Stimulated activated naive CD8-positive, alpha-beta T cell treated with anti-CD3 and anti-CD28 coated beads, Interleukin-15, Interleukin-2, amounts not matched to agents 100 U/mL and 50 U/mL, for 24 hours (primary cell): Measurements from ENCODE around the gene GLOD4.

Experiments used
- ATAC-seq: fragments of 150-1000 bp; cut with Tn5 transposase; one replicate; pipeline ENCODE4 v1.10.0; 2021
- DNase-seq: peaks from one replicate; pipeline ENCODE4 v3.0.0; 2021

Gene GLOD4

DNA sequence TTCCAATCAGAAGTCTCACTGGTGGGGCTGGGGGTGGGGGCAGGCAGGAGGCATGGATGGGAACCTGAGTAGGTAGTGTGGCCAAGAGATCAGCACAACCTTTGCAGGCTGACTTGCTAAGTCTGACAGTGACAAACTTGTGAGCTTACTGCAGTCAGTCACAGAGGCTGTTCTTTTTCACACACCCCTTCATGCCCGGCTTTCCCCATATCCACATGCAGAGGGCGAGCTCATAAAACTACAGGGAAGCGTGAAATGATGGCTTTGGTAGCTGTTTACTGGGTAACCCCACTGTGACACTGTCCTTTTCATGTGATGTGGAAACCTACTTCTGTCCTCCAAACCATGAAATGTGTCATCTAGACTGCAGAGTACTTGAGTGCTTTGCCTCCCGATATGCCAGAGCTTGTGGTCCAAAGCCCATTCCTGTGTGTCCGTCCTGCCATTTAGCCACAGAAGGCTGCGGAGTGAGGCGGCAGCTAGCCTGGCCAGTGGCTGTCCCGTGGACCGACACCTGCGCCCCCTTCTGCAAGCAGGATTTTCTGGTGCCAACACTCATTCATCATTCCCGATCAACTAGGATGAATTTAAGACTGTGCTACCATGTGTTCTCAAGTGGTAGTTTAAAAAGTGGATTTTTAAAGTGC lies 39.8 kb downstream of the GLOD4 start:
- DNase-seq (no peak), ATAC-seq (no peak)

DNA sequence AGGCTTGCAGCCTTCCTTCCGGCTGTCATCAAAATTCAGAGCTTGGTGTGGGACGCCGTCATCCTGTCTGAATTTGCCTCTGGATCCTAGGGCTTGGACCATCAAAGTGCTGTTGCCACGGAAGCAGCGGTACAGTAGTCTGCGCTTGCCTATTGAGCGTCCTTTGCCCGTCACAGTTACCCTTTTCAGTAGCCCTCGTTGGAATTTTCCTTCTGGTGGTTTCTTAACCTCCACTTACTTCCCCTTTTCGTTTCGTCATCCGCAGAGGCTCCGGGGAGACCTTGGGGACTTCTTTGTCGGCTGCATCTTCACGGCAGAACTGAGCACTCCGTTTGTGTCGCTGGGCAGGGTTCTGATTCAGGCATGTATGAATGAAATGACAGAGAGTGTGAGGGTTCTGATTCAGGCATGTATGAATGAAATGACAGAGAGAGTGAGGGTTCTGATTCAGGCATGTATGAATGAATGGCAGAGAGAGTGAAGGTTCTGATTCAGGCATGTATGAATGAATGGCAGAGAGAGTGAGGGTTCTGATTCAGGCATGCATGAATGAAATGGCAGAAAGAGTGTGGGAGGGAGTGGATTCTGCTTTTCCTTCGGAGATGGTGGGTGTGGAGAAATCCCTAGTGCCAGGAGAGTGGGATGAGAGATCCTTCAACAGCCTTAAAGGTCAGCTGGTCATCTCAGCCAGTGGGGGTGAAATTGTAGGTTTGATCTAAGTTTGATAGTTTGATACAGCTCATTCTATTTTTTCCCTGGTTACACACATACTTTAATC lies 41.7 kb downstream of the GLOD4 start:
- ATAC-seq, result peak; percentile 81
- peak; percentile 46 for DNase-seq

DNA sequence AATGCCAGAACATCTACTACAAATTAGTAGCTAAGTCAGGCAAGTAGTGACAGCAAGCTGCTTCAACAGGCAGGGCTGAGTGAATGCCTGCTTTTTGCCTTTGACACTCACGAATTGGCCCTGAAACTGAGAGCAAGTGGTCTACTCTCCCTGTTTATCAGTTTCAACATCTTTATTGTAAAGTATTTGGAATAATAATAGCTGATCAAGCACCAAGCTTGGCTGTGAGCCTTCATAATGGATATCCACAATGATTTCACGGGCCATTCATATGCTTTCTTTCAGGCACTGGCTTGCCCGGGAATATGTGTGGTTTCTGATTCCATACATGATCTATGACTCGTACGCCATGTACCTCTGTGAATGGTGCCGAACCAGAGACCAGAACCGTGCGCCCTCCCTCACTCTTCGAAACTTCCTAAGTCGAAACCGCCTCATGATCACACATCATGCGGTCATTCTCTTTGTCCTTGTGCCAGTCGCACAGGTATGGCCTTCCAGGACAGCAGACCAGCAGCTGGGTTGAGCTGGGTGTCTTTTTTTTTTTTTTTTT lies 44.4 kb downstream of the GLOD4 start:
- DNase-seq (no peak), ATAC-seq (no peak)

DNA sequence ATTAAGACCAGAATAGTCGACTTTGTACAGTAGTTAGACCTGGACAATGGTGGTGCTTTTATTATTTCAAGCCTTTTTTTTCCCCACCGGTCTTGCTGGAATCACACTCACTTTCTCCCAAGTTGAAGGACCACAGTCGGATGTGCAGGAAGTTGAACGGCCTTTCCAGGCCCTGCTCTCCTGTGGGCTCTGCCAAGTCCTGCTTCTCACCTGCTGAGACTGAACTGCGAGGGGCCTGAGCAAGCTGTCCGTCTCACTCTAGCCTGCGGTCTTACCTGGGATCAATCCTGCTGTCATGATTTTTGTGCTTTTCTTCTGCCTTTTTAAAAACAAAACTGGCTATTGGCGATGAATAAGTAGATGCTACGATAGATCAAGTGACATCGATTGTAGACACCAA lies 48.3 kb downstream of the GLOD4 start:
- ATAC-seq, result no peak

DNA sequence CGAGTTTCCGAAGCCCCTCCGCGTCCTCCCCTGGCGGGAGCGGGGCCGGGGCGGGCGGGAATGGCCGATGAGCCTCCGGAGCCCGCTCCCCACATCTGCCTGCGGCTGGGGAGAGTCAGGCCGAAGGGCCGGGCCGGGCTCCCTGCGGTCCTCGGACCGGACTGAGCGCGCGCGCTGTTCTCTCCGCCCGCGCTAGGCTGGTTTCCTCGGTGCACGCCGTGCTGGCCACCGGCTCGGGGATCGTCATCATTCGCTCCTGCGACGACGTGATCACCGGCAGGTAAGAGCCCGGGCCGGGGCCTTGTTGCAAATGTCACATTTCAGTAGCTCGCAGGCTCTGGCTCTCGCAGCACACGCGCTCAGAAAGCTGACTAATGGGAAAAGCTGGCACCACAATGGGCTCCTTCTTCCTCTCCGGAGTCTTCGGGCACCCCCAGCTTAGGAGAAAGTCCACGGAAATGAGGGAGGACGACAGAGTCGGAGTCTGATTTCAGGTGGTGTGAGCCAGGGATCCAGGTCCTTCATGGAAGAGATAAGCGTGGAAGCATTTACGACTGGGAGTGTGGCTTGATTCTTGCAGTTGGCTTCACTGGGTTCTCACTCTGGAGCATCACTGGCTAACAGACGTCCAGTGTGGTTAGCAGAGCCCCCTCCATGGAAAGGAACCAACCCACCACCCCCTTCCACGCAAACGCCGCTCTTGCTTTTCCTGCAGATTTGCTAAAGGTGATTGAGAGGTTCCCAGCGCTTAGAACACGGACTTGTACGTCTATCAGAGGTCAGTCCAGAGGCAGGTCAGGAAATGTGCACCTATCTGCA lies 49.0 kb downstream of the GLOD4 start:
- DNase-seq, result peak; percentile 79

More for the DNA sequence above, 48.3 kb downstream of the GLOD4 start:
- DNase-seq, result no peak

DNA sequence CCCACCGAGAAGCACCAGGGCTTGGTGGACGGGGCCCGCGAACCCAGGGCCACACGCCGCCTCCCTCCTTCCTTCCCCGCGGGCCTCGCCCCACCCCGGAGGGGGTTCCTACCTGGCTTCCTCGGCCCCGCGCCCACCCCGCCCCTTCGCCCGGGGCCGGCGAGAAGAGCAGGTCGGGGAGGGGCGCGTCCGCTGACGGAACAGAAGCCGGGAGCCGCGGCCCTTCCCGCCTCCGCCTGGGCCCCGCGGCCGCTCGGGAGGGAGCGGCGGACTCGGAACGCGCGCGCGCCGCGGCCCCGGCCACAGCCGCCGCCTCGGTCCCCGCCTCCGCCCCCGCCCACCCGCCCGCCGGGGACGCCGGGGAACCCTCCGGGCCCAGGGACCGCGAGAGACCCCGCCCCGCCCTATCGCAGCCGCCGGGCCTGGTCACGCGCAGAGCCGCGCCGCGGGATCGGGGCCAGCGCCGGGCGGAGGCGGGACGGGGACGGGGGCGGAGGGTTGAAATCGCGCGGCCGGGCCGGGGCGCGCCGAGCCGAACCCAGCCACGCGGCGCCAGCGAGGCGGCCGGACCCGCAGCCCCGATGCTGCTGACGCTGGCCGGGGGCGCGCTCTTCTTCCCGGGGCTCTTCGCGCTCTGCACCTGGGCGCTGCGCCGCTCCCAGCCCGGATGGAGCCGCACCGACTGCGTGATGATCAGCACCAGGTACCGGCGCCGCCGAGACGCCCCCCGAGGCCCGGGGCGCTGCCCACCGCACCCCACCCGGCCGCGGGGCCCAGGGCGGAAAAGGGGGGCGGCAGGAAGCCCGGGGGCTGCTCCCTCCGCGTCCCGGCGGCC lies 49.8 kb downstream of the GLOD4 start, which contains the start of gene TLCD3A:
TLCD3A (plus strand) TSS at position 530 of the 835 bp plus-strand sequence; CDS start at position 582, 52 bp downstream.
- ATAC-seq, result peak; percentile 71
- peak; percentile 73 for DNase-seq

More for the DNA sequence above, 49.0 kb downstream of the GLOD4 start:
- peak; percentile 59 for ATAC-seq

DNA sequence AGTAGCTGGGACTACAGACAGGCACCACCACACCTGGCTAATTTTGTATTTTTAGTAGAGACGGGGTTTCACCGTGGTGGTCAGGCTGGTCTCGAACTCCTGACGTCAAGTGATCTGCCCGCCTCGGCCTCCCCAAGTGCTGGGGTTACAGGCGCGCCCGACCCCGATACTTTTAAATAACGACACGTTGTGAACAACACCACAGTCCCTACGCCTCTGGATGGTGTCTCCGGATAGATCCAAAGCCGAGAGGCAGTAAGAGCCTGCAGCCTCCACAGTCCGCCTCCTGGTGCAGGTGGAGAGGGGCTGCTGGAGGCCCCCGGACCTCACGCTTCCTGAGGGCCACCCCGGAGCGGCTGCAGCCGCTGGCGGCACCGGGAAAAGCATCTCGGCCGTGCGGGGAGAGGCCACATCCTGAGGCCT lies 50.4 kb downstream of the GLOD4 start:
- ATAC-seq (no peak), DNase-seq (no peak)

DNA sequence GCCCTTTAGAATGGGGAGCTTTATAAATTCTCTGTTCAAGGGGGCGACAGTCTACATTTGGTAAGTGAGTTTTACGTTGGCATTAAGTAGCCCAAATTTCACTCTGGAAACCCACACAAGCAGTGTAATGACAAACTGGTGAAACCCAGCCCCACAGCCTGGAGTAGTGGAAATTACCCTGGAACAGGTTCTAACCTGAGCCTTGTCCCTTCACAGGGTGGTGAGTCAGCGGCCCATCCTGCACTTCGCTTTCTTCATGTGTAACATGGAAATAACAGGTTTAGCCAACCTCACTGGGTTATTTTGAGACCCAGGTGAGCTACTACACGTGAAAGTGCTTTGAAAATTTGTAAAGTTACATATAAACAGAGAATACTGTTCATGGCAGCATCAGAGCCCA lies 53.2 kb downstream of the GLOD4 start:
- no peak for DNase-seq
- peak; percentile 26 for ATAC-seq

- ATAC-seq (no peak), DNase-seq (no peak)
Measured at GRCh38 chr17:726271-726919, 55.7 kb downstream of the GLOD4 start.

DNA sequence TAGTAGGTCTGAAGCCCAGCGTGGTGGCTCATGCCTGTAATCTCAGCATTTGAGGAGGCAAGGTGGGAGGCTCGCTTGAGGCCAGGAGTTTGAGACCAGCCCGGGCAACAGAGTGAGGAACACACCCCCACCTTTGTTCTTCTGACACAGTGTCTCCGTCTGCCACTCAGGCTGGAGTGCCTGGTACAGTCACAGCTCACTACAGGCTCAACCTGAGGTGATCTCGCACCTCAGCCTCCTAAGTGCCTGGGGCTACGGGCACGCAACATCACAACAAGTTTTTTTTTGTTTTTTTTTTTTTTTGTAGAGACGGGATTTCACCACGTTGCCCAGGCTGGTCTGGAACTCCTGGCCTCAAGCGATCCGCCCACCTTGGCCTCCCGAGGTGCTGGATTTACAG lies 56.3 kb downstream of the GLOD4 start:
- ATAC-seq (no peak), DNase-seq (no peak)

DNA sequence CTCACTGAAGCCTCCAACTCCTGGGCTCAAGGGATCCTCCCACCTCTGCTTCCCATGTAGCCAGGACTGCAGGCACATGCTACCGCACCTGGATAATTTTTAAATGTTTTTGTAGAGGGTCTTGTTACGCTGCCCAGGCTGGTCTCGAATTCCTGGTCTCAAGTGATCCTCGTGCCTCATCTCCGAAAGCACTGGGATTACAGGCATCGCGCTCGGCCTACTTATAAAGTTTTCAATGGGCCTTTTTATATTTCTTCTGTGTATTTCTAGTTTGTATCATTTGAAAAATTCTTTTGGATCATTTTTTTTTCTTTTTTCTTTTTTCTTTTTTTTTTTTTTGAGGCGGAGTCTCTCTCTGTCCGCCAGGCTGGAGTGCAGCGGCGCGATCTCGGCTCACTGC lies 57.0 kb downstream of the GLOD4 start:
- no peak for ATAC-seq

GRCh38 chr17:721540-721937 lies 60.5 kb downstream of the GLOD4 start:
- ATAC-seq (no peak), DNase-seq (no peak)

More for the DNA sequence above, 57.0 kb downstream of the GLOD4 start:
- no peak for DNase-seq

- ATAC-seq (no peak), DNase-seq (no peak)
Measured at GRCh38 chr17:720706-721539, 61.2 kb downstream of the GLOD4 start.

GRCh38 chr17:718075-718474 lies 64.0 kb downstream of the GLOD4 start:
- no peak for DNase-seq
- no peak for ATAC-seq
